HEK293T (cell line): Measurements from ENCODE around the gene UBB.

ENCODE experiments used
- ARNT ChIP-seq: fragments of 450-650 bp; IDR thresholded peaks from 2 replicates; pipeline ENCODE4 v1.6.1; 2017; ENCODE audit warnings: mild to moderate bottlenecking
- BHLHE40 ChIP-seq: fragments of 450-650 bp; IDR thresholded peaks from 2 replicates; pipeline ENCODE4 v1.6.1; 2016; ENCODE audit warnings: mild to moderate bottlenecking, moderate library complexity, borderline replicate concordance
- FOXK2 ChIP-seq: fragments of 450-650 bp; IDR thresholded peaks from 2 replicates; pipeline ENCODE4 v1.6.1; 2016; ENCODE audit warnings: mild to moderate bottlenecking
- FOXM1 ChIP-seq: fragments of 450-650 bp; IDR thresholded peaks from 2 replicates; pipeline ENCODE4 v1.6.1; 2017; ENCODE audit warnings: mild to moderate bottlenecking, borderline replicate concordance
- HDGF ChIP-seq: fragments of 450-650 bp; IDR thresholded peaks from 2 replicates; pipeline ENCODE4 v1.6.1; 2017; ENCODE audit warnings: antibody characterized with exemption, borderline replicate concordance
- LEF1 ChIP-seq: fragments of 450-650 bp; IDR thresholded peaks from 2 replicates; pipeline ENCODE4 v1.6.1; 2017; ENCODE audit warnings: mild to moderate bottlenecking, borderline replicate concordance
- NFRKB ChIP-seq: fragments of 450-650 bp; IDR thresholded peaks from 2 replicates; pipeline ENCODE4 v1.6.1; 2016; ENCODE audit warnings: mild to moderate bottlenecking, moderate library complexity
- PKNOX1 ChIP-seq: fragments of 450-650 bp; IDR thresholded peaks from 2 replicates; pipeline ENCODE4 v1.6.1; 2016
- SUZ12 ChIP-seq: fragments of 450-650 bp; IDR thresholded peaks from 2 replicates; pipeline ENCODE4 v1.6.1; 2016; ENCODE audit warnings: mild to moderate bottlenecking
- TARDBP ChIP-seq: fragments of 450-650 bp; IDR thresholded peaks from 2 replicates; pipeline ENCODE4 v1.6.1; 2016
- ZNF384 ChIP-seq: fragments of 450-650 bp; IDR thresholded peaks from 2 replicates; pipeline ENCODE4 v1.6.1; 2016

- TF ChIP-seq FOXM1 (no peak), NFRKB (no peak), HDGF (no peak), BHLHE40 (no peak), PKNOX1 (no peak), FOXK2 (no peak), SUZ12 (no peak), LEF1 (no peak), ZNF384 (no peak), TARDBP (no peak), ARNT (no peak)
Observed at GRCh38 chr17:16338391-16338790, 42.5 kb upstream of the UBB start.
